Measurements from ENCODE around the gene GSTT4. TPM values are rescaled to one million over a fixed set of nuclear protein-coding genes. Genes with fewer than 3 reads are reported as not detected.
A peak's percentile ranks its signal among the peaks of the same experiment; 100 is the strongest.

GSTT4 gene
- total and polyA plus RNA-seq, 2 of the 13 experiments (the other 11 are each of a cell fraction or from before 2014, with no cell fraction given), result 0.59 to 0.62 TPM

DNA sequence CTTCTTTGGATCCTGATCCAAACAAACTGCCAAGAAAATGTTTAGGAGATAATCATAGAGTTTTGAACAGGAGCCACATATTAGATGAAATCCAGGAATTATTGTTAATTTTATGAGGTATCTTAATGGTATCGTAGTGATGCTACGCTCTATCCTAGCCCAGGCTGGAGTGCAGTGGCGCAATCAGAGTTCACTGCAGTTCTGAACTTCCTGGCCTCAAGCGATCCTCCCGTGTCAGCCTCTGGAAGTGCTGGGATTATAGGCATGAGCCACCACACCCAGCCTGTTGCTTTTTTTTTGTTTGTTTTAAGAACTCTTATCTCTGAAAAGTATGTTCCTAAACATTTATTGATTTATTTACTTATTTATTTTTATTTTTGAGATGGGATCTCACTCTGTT is 2.4 kb downstream of the GSTT4 start (continued):
- TF ChIP-seq CEBPB (IDR thresholded peaks at IDR 0.05; ENCODE audit: borderline replicate concordance, low read depth, low read length) (peak; percentile 85), ONECUT2 (CRISPR knock-in tag; IDR thresholded peaks at IDR 0.05) (0 out of 2 replicates have a peak, but pooled peaks have one; percentile 31), KAT2B (IDR thresholded peaks at IDR 0.05; ENCODE audit: borderline replicate concordance, low read depth, low read length) (peak; percentile 85), CREM (IDR thresholded peaks at IDR 0.05) (0 out of 2 replicates have a peak, but pooled peaks have one; percentile 22), CREM (CRISPR knock-in tag; IDR thresholded peaks at IDR 0.05) (no peak), GATAD2A (CRISPR knock-in tag; IDR thresholded peaks at IDR 0.05) (peak; percentile 49), RCOR2 (CRISPR knock-in tag; IDR thresholded peaks at IDR 0.05) (0 out of 2 replicates have a peak, but pooled peaks have one; percentile 18), FOSL2 (CRISPR knock-in tag; IDR thresholded peaks at IDR 0.05) (0 out of 2 replicates have a peak, but pooled peaks have one; percentile 6), ZNF777 (CRISPR knock-in tag; IDR thresholded peaks at IDR 0.05) (no peak)
- TF ChIP-seq, protein P1, sequence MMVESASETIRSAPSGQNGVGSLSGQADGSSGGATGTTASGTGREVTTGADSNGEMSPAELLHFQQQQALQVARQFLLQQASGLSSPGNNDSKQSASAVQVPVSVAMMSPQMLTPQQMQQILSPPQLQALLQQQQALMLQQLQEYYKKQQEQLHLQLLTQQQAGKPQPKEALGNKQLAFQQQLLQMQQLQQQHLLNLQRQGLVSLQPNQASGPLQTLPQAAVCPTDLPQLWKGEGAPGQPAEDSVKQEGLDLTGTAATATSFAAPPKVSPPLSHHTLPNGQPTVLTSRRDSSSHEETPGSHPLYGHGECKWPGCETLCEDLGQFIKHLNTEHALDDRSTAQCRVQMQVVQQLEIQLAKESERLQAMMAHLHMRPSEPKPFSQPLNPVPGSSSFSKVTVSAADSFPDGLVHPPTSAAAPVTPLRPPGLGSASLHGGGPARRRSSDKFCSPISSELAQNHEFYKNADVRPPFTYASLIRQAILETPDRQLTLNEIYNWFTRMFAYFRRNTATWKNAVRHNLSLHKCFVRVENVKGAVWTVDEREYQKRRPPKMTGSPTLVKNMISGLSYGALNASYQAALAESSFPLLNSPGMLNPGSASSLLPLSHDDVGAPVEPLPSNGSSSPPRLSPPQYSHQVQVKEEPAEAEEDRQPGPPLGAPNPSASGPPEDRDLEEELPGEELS (CRISPR knock-in tag; IDR thresholded peaks at IDR 0.05), result 0 out of 2 replicates have a peak, but pooled peaks have one; percentile 28
- TF ChIP-seq, protein P2, sequence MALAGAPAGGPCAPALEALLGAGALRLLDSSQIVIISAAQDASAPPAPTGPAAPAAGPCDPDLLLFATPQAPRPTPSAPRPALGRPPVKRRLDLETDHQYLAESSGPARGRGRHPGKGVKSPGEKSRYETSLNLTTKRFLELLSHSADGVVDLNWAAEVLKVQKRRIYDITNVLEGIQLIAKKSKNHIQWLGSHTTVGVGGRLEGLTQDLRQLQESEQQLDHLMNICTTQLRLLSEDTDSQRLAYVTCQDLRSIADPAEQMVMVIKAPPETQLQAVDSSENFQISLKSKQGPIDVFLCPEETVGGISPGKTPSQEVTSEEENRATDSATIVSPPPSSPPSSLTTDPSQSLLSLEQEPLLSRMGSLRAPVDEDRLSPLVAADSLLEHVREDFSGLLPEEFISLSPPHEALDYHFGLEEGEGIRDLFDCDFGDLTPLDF (CRISPR knock-in tag; IDR thresholded peaks at IDR 0.05), result no peak

DNA sequence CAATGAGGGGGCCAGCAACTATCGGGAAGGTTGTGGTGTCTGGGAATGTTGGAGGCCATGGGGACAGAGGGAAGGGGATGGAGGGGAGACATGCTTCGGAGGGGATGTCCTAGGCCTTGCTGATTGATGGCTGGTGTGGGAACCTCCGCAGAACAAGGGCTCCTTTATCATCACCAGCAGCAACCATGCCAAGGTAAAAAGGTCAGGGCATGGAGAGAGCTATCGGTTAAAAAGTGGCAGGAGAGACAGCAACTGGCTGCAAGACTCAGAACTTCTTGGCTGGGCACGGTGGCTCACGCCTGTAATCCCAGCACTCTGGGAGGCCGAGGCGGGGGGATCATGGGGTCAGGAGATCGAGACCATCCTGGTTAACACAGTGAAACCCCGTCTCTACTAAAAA is 3.0 kb downstream of the GSTT4 start:
- 61% methylated on average over 10 of the region's 10 CpGs for WGBS (ENCODE audit: low lambda C conversion rate)
- H3K4me2 ChIP-seq (ENCODE audit: low read depth, low read length), result no peak overlapping the region
- H3K9me3 ChIP-seq (ENCODE audit: low read length), result no peaks in the 10 kb centered on the region
- no TSS peak for BruUV-seq (replicated peaks)
- H3K27ac ChIP-seq (ENCODE audit: extremely low read length, insufficient read depth, low read length), result no peak overlapping the region
- POLR2A ChIA-PET, result interaction anchor here (1.4 kb wide), 1 partner anchor 8 kb away, joined by 5 read pairs; the partner anchor contains the start of gene CABIN1
- CTCF ChIA-PET (ENCODE audit: low intra/inter-chr PET ratio, low total read pairs), result no interaction called here
- TF ChIP-seq, protein P3, sequence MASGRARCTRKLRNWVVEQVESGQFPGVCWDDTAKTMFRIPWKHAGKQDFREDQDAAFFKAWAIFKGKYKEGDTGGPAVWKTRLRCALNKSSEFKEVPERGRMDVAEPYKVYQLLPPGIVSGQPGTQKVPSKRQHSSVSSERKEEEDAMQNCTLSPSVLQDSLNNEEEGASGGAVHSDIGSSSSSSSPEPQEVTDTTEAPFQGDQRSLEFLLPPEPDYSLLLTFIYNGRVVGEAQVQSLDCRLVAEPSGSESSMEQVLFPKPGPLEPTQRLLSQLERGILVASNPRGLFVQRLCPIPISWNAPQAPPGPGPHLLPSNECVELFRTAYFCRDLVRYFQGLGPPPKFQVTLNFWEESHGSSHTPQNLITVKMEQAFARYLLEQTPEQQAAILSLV (CRISPR knock-in tag; IDR thresholded peaks at IDR 0.05; ENCODE audit: borderline replicate concordance), result 0 out of 2 replicates have a peak, but pooled peaks have one; percentile 31
- TF ChIP-seq ZNF446 (CRISPR knock-in tag; IDR thresholded peaks at IDR 0.05), result no peak
- TF ChIP-seq RARA (CRISPR knock-in tag; IDR thresholded peaks at IDR 0.05), result peak; percentile 11; the same call in 1 of the 2 replicates
- TF ChIP-seq BRD4 (CRISPR knock-in tag; IDR thresholded peaks at IDR 0.05), result no peak
- no peaks in the 10 kb centered on the region for H3K27me3 ChIP-seq (ENCODE audit: control insufficient read depth in 1 of 2, insufficient read depth in 2 of 2, low read length in 2 of 2)
- intact Hi-C loops (cut with micrococcal nuclease; ENCODE audit: unreplicated experiment) (no loop called here), in situ Hi-C loops (cut with HindIII; ENCODE audit: extremely low pct_ligation_motif_present, low pct_unique_long_range_greater_than_20kb) (no loop called here)
- no peaks in the 10 kb centered on the region for H4K20me1 ChIP-seq (ENCODE audit: insufficient read depth, low read length)
- ATAC-seq (no peak), FAIRE-seq (no peak), DNase-seq (ENCODE audit: low spot score) (no peak)
- H3K36me3 ChIP-seq (replicated peaks in 1 of 2; ENCODE audit: control insufficient read depth in 1 of 2, insufficient read depth in 2 of 2, low read length in 2 of 2), result no peaks in the 10 kb centered on the region
- no peaks in the 10 kb centered on the region for H3K79me2 ChIP-seq (ENCODE audit: insufficient read depth, low read length)
- H3K9ac ChIP-seq (ENCODE audit: insufficient read depth, low read depth, low read length), result no peak overlapping the region
- no peak overlapping the region for H2AFZ ChIP-seq (ENCODE audit: low read length)
- no peak overlapping the region for H3K4me3 ChIP-seq (replicated peaks in 1 of 3; ENCODE audit: insufficient read depth in 1 of 3, low read depth in 2 of 3, low read length in 3 of 3)
- H3K4me1 ChIP-seq (ENCODE audit: insufficient read depth, low read length), result peaks cover 59% of the 10 kb centered on the region

Measured in HepG2 (cell line).